Adipose tissue (tissue), 3 donors: ENCODE results near the gene LRIG3. TPM values are rescaled to one million over a fixed set of nuclear protein-coding genes. Genes with fewer than 3 reads are reported as not detected.
A peak's percentile ranks its signal among the peaks of the same experiment; 100 is the strongest.

Source experiments
- H3K27ac ChIP-seq: one replicate; pipeline ENCODE4 v1.5.1; 2013; ENCODE audit warnings: low read depth, low read length
- WGBS, 3 donors: extraction: QIAGEN DNeasy Blood & Tissue Kit; methylation state at CpG; one replicate each; pipeline ENCODE4 v1.1.7; 2013; 5-methylcytosine and 5-hydroxymethylcytosine counted together
- polyA plus RNA-seq, 3 donors: library from polyadenylated mRNA; stranded (reverse); fragments of 200-250 nt; gene quantifications; one replicate each; pipeline ENCODE4 v1.2.3, GENCODE V29; 2013
- donor health status: healthy with polysubstance abuse.
- donor health status: Bipolar disorder and iron deficiency.
- donor health status: healthy.

Gene LRIG3
- polyA plus RNA-seq, 3 donors = 8.0 to 14.7 (median 8.1) TPM

DNA sequence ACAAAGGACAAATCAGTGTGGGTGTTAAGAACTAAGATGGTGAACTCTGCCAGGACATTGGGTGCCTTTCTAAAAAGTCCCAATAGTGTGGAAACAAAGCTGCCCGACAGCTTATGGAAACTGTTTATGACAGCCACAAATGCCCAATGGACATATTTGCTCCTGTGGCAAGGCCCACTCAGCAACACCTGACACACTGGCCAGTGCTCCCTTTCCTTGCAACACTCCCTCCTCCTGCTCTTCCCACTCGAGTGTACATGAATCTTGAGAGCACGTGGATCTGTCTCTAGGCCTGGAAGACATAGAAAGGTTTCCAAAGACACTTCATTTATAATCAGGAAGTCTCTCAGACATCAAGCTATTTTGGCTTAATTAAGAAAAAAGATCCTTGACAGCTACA lies 14.2 kb upstream of the LRIG3 start:
- WGBS, 3 donors = 71 to 90% (median 87%) methylated on average over 3 of the region's 3 CpGs
- no peak overlapping the region for H3K27ac ChIP-seq

GRCh38 chr12:58932806-58933681 lies 12.7 kb upstream of the LRIG3 start:
- no peak overlapping the region for H3K27ac ChIP-seq
- WGBS, 3 donors = 82 to 89% (median 85%) methylated on average over 8 of the region's 8 CpGs

- WGBS, 3 donors = 90 to 94% (median 91%) methylated on average over 4 of the region's 4 CpGs
- no peak overlapping the region for H3K27ac ChIP-seq
These were observed 11.2 kb upstream of the LRIG3 start for GRCh38 chr12:58931518-58931917.

GRCh38 chr12:58930770-58931324 lies 10.5 kb upstream of the LRIG3 start:
- 89 to 99% (median 98%) methylated on average over 2 of the region's 2 CpGs for WGBS, 3 donors
- H3K27ac ChIP-seq = no peak overlapping the region

DNA sequence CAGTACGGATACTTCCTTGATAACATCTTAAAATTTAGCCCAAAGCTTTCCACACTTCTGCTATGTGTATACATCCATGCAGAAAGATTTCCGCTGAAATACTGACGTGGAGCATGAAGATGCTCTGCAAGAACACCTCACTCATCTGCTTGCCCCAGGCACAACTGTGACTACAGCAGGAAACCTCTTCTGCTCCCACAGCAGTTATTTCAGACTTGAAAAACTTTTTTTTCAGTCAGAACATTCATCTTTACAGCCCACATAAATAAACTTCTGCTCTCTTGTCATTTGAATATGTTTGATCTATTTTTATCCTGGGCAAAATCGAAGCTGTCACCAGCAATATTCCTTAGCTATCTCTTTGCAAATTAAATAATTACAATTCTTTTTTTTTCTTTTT lies 6.8 kb upstream of the LRIG3 start:
- no peak overlapping the region for H3K27ac ChIP-seq
- WGBS, 3 donors = 76 to 82% (median 77%) methylated on average over 4 of the region's 4 CpGs

DNA sequence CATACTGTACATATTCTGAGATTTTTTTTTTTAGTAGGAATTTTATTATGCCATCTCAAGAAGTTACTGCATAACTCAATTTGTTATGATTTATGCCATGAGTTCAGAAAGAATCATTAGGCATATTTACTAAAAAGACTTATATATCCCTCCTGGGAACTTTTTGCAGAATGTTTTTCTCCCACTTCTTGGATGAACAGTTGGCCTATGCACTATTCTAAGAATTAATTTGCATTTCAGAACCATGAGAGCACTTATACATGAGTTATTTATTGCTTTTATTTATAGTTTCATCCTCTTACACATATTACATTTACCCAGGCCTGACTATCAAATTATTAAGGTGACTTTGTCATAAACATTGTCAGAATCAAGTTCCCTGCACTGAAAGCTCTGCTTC lies 6.3 kb upstream of the LRIG3 start:
- H3K27ac ChIP-seq = no peak overlapping the region

GRCh38 chr12:58925751-58926150 lies 5.4 kb upstream of the LRIG3 start:
- 42 to 61% (median 49%) methylated on average over 2 of the region's 2 CpGs for WGBS, 3 donors
- no peak overlapping the region for H3K27ac ChIP-seq

DNA sequence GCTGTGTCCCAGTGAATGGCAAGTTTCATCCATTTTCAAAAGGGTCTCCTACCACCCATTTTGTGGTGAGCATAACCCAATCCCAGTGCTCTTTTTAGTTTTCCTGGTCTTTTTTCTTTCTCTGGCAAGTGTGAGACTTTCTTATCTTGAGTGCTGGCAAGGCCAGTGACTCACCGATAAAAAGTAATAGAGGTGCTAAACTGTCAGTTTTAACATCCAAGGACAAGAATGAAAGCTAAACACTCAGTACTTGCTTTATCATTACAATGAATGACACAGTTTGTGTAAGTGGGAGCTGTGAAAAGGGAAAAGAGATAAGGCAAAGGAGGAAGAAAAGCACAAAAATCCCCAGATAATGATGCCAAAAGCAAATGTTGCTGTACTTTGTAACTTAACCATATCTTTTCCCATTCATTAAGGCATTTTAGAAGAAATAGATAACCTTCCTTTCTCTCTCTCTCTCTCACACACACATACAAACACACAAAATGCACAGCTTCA lies 4.9 kb upstream of the LRIG3 start:
- 0 to 23% (median 10%) methylated on average over 1 of the region's 1 CpG for WGBS, 3 donors
- H3K27ac ChIP-seq = no peak overlapping the region

GRCh38 chr12:58924652-58925051 lies 4.3 kb upstream of the LRIG3 start:
- no peak overlapping the region for H3K27ac ChIP-seq
- WGBS, 3 donors = 96 to 98% (median 97%) methylated on average over 1 of the region's 1 CpG

- WGBS, 3 donors = 61 to 86% (median 82%) methylated on average over 4 of the region's 4 CpGs
- no peak overlapping the region for H3K27ac ChIP-seq
These were observed 3.5 kb upstream of the LRIG3 start for GRCh38 chr12:58923781-58924180.

GRCh38 chr12:58922849-58923248 lies 2.5 kb upstream of the LRIG3 start:
- H3K27ac ChIP-seq = no peak overlapping the region

DNA sequence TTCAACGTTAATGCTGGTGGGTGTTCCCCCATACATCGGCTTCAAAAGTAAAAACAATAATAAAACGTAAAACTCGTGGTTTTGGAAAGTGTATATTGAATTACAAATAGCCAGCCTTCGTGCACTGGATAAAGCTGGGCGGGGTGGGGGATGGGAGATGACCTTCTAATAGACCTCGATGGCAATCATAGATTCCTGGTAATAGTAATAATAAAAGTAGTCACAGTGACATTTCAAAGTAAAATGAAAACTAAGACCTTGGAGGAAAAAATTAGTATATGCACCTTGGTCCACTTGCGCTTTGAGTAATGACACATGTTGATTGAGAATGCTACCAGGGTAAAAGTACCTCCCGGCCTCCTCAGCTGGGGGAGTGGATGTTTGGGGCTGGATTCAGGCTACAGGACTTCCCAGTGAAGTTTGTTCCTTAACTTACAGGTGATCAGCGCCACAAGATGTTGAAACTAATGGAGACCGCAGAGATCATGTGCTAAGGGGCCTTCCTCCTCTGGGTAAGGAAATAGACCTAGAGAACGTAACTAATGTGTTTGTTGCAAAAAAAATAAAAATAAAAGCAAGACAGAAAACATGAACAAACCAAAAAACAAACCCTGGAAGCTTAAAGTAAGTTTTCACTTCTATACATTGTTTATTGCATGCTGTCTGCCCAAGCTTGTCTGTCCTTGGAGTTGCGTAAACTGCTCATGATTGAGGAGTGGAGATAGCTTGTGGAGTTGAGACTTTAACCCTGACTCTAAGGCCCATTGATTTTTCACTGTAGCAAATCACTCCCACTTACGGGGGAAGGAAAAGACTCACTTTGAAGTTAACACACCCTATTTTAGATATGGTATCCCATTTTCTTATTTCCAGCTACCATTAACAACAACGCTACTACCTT lies 907 bp upstream of the LRIG3 start:
- WGBS, 3 donors = 30 to 53% (median 51%) methylated on average over 15 of the region's 15 CpGs
- H3K27ac ChIP-seq = no peak overlapping the region

GRCh38 chr12:58919231-58920101 lies 838 bp downstream of the LRIG3 start:
- peak overlapping the region; percentile 55 for H3K27ac ChIP-seq
- WGBS, 3 donors = 2% methylated on average over 36 to 50 of the region's 50 CpGs

DNA sequence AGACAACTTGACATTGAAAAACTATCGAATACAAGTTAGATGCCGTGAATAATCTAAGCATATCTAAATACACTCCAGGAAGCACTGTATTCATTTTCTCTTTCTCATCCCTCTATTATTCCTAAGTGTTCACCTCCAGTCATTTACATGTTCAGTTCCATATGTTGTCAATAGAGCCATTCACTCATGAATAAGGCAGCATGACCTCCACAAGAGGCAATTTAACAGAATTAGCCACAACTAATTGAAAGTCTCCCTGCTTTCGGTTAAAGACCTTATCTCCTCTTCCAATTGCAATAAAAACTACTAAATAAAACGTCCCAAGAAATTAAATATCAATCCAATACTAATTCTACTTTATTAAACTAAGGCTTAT lies 1.8 kb downstream of the LRIG3 start:
- H3K27ac ChIP-seq = no peak overlapping the region
- 8 to 38% (median 31%) methylated on average over 4 of the region's 4 CpGs for WGBS, 3 donors

DNA sequence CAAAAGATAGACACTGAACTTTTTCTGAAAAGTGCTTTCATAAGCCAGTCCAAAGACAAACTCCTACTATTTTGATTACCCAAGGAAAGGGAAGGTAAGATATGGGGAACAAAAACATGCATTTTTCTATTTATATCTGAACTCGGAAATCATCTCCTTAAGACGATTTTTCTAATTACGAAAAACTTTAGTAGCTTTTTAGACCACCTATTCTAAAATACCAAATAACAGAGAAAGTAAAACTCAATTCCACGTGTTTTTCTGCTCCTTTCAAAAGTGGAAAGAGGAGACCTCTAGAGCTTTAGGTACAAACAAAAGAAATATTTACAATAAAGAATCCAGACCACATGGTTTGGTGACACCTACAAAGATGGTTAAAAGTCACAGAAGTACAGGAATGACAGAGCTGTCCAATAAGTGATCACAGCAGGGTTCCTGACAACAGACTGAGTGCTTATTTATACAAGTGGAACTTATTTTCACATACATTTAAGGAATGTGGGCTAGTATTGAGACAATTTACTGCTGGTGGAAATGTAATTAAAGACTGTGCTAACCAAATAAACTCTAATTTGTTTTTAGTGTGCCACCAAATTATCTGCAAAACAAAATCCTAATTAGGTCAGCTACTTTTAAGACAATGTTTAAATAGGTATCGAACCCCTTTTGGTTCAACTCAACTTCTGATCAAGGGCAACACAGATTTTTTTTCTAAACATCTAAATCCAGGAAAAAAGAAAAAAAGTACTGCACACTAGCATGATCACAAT lies 2.4 kb downstream of the LRIG3 start:
- H3K27ac ChIP-seq = no peak overlapping the region
- WGBS, 3 donors = 13 to 37% (median 34%) methylated on average over 5 of the region's 5 CpGs

GRCh38 chr12:58916921-58917511 lies 3.3 kb downstream of the LRIG3 start:
- 16 to 43% (median 41%) methylated on average over 6 of the region's 6 CpGs for WGBS, 3 donors
- no peak overlapping the region for H3K27ac ChIP-seq

DNA sequence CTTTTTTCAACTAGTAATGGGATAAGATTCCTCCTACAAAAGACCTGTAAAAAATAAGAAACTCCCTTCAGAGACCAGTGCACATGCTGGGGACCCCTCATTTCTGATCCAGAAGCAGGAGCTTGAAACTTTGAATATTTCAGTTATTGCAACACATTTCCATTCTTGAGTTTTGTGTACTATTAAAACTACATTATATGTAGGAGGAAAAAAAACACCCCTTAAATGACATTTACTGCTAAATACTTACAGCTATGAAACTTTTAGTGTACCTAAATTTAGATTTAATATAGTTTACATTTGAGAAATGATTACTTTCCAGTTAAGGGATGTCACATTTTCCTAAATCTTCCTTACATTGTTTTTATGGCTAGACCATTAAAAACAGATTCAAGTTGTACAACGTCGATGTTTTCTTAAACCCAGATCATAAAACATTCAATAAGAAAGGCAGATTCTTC lies 4.1 kb downstream of the LRIG3 start:
- no peak overlapping the region for H3K27ac ChIP-seq
- WGBS, 3 donors = 24 to 51% (median 34%) methylated on average over 2 of the region's 2 CpGs
